ENCODE data around the gene RAP1GAP. TPM values are rescaled to one million over a fixed set of nuclear protein-coding genes. Genes with fewer than 3 reads are reported as not detected.
A peak's percentile ranks its signal among the peaks of the same experiment; 100 is the strongest.

Gene RAP1GAP
- total RNA-seq, 6 experiments from 2014 or later = 0.07 to 0.19 TPM; not detected in 4

DNA sequence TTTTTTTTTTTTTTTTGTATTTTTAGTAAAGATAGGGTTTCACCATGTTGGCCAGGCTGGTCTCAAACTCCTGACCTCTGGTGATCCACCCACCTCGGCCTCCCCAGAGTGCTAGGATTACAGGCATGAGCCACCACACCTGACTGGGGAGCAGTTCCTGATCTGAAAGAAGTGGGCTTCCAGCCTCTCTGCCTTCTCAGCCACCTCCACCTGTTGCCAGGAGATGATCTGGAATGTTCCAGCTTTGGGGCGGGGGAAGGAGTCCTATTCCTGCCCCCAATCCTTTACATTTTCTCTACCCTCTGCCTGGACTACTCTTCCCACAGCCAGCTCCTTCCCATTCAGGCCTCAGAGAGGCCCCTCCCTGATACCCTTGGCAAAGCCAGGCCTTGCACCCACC is 28.1 kb downstream of the RAP1GAP start:
- DNase-seq = no peak
- H3K9me3 Mint-ChIP-seq = no peaks in the 10 kb centered on the region
- no peak overlapping the region for H3K27ac Mint-ChIP-seq
- no peaks in the 10 kb centered on the region for H3K36me3 Mint-ChIP-seq (ENCODE audit: low read depth)
- H3K27me3 Mint-ChIP-seq (ENCODE audit: insufficient read depth) = peaks cover 24% of the 10 kb centered on the region
- peaks cover 14% of the 10 kb centered on the region for H3K4me1 Mint-ChIP-seq (ENCODE audit: low read depth)
- no peak overlapping the region for H3K4me3 Mint-ChIP-seq
- TF ChIP-seq, protein P1, sequence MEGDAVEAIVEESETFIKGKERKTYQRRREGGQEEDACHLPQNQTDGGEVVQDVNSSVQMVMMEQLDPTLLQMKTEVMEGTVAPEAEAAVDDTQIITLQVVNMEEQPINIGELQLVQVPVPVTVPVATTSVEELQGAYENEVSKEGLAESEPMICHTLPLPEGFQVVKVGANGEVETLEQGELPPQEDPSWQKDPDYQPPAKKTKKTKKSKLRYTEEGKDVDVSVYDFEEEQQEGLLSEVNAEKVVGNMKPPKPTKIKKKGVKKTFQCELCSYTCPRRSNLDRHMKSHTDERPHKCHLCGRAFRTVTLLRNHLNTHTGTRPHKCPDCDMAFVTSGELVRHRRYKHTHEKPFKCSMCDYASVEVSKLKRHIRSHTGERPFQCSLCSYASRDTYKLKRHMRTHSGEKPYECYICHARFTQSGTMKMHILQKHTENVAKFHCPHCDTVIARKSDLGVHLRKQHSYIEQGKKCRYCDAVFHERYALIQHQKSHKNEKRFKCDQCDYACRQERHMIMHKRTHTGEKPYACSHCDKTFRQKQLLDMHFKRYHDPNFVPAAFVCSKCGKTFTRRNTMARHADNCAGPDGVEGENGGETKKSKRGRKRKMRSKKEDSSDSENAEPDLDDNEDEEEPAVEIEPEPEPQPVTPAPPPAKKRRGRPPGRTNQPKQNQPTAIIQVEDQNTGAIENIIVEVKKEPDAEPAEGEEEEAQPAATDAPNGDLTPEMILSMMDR (IDR thresholded peaks at IDR 0.05) = no peak

GRCh38 chr1:21640653-21641052 is 28.5 kb downstream of the RAP1GAP start:
- peaks cover 25% of the 10 kb centered on the region for H3K27me3 Mint-ChIP-seq (ENCODE audit: insufficient read depth)
- H3K27ac Mint-ChIP-seq = no peak overlapping the region
- no peak overlapping the region for H3K4me3 Mint-ChIP-seq
- H3K4me1 Mint-ChIP-seq (ENCODE audit: low read depth) = peaks cover 14% of the 10 kb centered on the region
- TF ChIP-seq, protein P1 (IDR thresholded peaks at IDR 0.05) = no peak
- H3K9me3 Mint-ChIP-seq = no peaks in the 10 kb centered on the region
- H3K36me3 Mint-ChIP-seq (ENCODE audit: low read depth) = no peaks in the 10 kb centered on the region
- no peak for DNase-seq

- H3K27me3 Mint-ChIP-seq (ENCODE audit: insufficient read depth) = peaks cover 25% of the 10 kb centered on the region
- peaks cover 14% of the 10 kb centered on the region for H3K4me1 Mint-ChIP-seq (ENCODE audit: low read depth)
- no peak for DNase-seq
- H3K27ac Mint-ChIP-seq = no peak overlapping the region
- no peaks in the 10 kb centered on the region for H3K9me3 Mint-ChIP-seq
- no peak overlapping the region for H3K4me3 Mint-ChIP-seq
- H3K36me3 Mint-ChIP-seq (ENCODE audit: low read depth) = no peaks in the 10 kb centered on the region
- TF ChIP-seq, protein P1 (IDR thresholded peaks at IDR 0.05) = no peak
Observed at GRCh38 chr1:21639594-21640041, 29.5 kb downstream of the RAP1GAP start.

DNA sequence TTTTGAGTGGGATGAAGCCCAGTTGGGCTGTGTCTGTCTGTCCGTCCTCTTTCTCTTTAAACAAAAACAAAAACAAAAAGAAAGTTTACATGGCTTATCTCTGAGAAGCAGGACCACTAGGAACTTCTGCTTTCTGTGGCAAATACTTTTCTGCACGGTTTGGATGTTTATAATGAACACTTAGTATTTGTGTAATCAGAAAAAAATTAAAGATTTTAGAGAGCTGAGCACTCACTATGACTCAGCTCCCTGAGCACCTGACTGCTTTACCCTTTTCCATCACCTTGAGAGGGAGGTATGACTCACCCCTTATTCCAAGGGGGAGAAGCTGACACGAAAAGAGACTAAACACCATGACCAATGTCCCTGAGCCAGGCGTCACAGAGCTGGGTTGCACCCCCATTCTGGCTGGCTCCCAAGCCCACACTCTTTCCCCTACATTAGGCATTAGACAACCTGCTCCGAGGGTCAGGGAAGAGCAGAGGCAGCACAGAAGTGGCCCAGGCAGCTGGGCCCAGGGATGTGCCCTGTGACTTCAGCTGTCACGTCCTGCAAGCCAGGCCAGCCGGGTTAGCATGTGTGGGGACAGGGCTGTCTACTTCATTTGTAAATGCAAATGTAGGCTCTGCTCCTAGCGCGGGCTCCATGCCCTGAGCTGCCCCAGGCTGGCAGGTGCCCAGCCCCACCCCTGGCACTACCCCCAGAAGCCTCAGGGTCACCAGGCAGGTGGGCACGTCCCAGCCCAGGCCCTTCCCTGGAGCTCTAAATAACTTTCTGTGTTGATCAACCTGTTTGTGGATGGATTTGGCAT is 30.4 kb downstream of the RAP1GAP start:
- Mint-ChIP-seq H3K4me3 (no peak overlapping the region), H3K27ac (no peak overlapping the region)
- DNase-seq = peak; percentile 47

DNA sequence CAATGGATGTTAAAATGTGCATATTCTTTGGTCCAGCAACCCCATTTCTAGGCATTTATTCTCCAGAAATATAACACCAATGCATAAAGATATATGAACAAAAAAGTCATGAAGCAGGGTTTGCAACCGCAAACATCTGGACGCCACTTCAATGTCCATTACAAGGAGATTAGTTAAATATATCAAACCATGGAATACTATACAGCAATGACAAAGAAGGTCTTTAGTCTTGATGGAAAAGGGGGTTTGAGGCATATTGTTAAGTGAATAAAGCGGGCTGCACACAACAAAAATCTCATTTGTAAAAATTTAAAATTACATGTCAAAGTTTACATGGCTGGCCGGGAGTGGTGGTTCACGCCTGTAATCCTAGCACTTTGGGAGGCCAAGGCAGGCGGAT is 31.6 kb downstream of the RAP1GAP start:
- TF ChIP-seq, protein P1 (IDR thresholded peaks at IDR 0.05) = no peak
- Mint-ChIP-seq H3K4me3 (no peak overlapping the region), H3K27ac (no peak overlapping the region), H3K4me1 (ENCODE audit: low read depth) (peaks cover 14% of the 10 kb centered on the region), H3K36me3 (ENCODE audit: low read depth) (no peaks in the 10 kb centered on the region), H3K9me3 (no peaks in the 10 kb centered on the region), H3K27me3 (ENCODE audit: insufficient read depth) (peaks cover 30% of the 10 kb centered on the region)
- no peak for DNase-seq

More for the DNA sequence above, 30.4 kb downstream of the RAP1GAP start:
- peaks cover 23% of the 10 kb centered on the region for H3K27me3 Mint-ChIP-seq (ENCODE audit: insufficient read depth)
- H3K4me1 Mint-ChIP-seq (ENCODE audit: low read depth) = peaks cover 14% of the 10 kb centered on the region
- no peaks in the 10 kb centered on the region for H3K36me3 Mint-ChIP-seq (ENCODE audit: low read depth)
- no peaks in the 10 kb centered on the region for H3K9me3 Mint-ChIP-seq
- TF ChIP-seq, protein P1 (IDR thresholded peaks at IDR 0.05) = no peak
